H1 (cell line): Measurements from ENCODE around the gene FPGS.

ENCODE experiments used
- EP300 ChIP-seq, 2 experiments: IDR thresholded peaks; 1 replicate in 1 of 2; 2 replicates in 1 of 2; pipeline ENCODE4 v1.6.1; 2011 to 2012; ENCODE audit warnings: low read depth in 2 of 2, low read length in 2 of 2, mild to moderate bottlenecking in 2 of 2, borderline replicate concordance in 1 of 2, inconsistent platforms in 1 of 2, moderate library complexity in 1 of 2
- EZH2 ChIP-seq: fragments of 200-600 bp; sonication (generic); IDR thresholded peaks from 2 replicates; pipeline ENCODE4 v1.7.1; 2012; ENCODE audit warnings: low read depth, mild to moderate bottlenecking, moderate library complexity, low read length, inconsistent platforms; ENCODE audit not compliant: severe bottlenecking
- NRF1 ChIP-seq: IDR thresholded peaks from 2 replicates; pipeline ENCODE4 v1.6.1; 2011; ENCODE audit warnings: mild to moderate bottlenecking, low read depth, low read length, improper control_type of control experiment
- PHF8 ChIP-seq: fragments of 200-600 bp; sonication (generic); conservative IDR thresholded peaks from 2 replicates; pipeline ENCODE4 v1.7.1; 2012; ENCODE audit warnings: low read depth, mild to moderate bottlenecking, inconsistent platforms, low read length, moderate library complexity
- POLR2A ChIP-seq, 2 experiments: IDR thresholded peaks; 1 replicate in 1 of 2; 2 replicates in 1 of 2; pipeline ENCODE4 v1.6.1; 2011; ENCODE audit warnings: low read depth in 2 of 2, low read length in 2 of 2, mild to moderate bottlenecking in 2 of 2; ENCODE audit errors: control extremely low read depth in 1 of 2
- POLR2AphosphoS5 ChIP-seq: IDR thresholded peaks from 2 replicates; pipeline ENCODE4 v1.6.1; 2011; ENCODE audit warnings: low read depth, low read length
- RNF2 ChIP-seq: fragments of 200-900, 300-1000 bp; sonication (generic); IDR thresholded peaks from 2 replicates; pipeline ENCODE4 v1.7.1; 2016; ENCODE audit warnings: borderline replicate concordance, low read depth, mild to moderate bottlenecking, antibody characterized with exemption, low read length; ENCODE audit not compliant: poor library complexity, severe bottlenecking; ENCODE audit errors: missing control alignments
- SP2 ChIP-seq: IDR thresholded peaks from 2 replicates; pipeline ENCODE4 v1.6.1; 2012; ENCODE audit warnings: mild to moderate bottlenecking, low read length, inconsistent platforms
- YY1 ChIP-seq: IDR thresholded peaks from 2 replicates; pipeline ENCODE4 v1.6.1; 2011; ENCODE audit warnings: low read depth, mild to moderate bottlenecking, low read length
- ZNF274 ChIP-seq: IDR thresholded peaks from 2 replicates; pipeline ENCODE4 v1.7.0; 2012; ENCODE audit warnings: low read length, borderline replicate concordance; ENCODE audit errors: extremely low read depth
- TF ChIP-seq, protein P1 (sequence below), 3 experiments: IDR thresholded peaks; 1 replicate in 2 of 3; 2 replicates in 1 of 3; pipeline versions ENCODE4 v1.5.1 to v1.6.1; 2011; ENCODE audit warnings: low read length in 3 of 3, mild to moderate bottlenecking in 3 of 3, inconsistent platforms in 2 of 3, low read depth in 1 of 3, moderate library complexity in 1 of 3; ENCODE audit not compliant: insufficient read depth in 1 of 3; ENCODE audit errors: control extremely low read depth in 1 of 3
- TF ChIP-seq, protein P2 (sequence below): IDR thresholded peaks from 2 replicates; pipeline ENCODE4 v1.6.1; 2011; ENCODE audit warnings: low read depth, mild to moderate bottlenecking, low read length; ENCODE audit not compliant: insufficient read depth

DNA sequence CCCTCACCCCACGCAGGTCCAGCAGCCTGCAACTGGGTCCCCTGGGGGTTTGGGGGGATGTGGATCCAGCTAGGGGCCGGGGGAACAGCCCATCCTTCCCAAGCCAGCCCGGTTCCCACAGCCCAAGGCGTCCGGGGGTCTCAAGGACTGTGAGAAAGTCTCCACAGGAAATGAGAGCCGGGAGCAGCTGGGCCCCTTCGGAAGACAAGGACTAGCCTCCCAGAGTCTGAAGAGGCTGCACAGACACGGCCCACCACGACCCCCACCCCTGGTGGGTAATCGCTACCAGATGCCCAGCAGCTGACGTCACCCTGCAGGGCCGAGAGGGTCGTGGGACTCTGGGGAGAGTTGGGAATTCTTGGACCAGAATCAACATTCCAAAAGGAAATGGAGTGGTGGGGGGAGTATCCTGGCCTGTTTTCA lies 34.8 kb upstream of the FPGS start:
- TF ChIP-seq RNF2 (no peak), SP2 (no peak), POLR2A (IDR thresholded peaks at IDR 0.05; ENCODE audit: control extremely low read depth in 1 of 2, low read depth in 2 of 2, low read length in 2 of 2) (no peak), ZNF274 (no peak), PHF8 (no peak), EZH2 (no peak), EP300 (IDR thresholded peaks at IDR 0.05; ENCODE audit: borderline replicate concordance in 1 of 2, low read depth in 2 of 2, low read length in 2 of 2) (no peak), NRF1 (no peak), POLR2AphosphoS5 (no peak), YY1 (no peak)
- TF ChIP-seq, protein P1, sequence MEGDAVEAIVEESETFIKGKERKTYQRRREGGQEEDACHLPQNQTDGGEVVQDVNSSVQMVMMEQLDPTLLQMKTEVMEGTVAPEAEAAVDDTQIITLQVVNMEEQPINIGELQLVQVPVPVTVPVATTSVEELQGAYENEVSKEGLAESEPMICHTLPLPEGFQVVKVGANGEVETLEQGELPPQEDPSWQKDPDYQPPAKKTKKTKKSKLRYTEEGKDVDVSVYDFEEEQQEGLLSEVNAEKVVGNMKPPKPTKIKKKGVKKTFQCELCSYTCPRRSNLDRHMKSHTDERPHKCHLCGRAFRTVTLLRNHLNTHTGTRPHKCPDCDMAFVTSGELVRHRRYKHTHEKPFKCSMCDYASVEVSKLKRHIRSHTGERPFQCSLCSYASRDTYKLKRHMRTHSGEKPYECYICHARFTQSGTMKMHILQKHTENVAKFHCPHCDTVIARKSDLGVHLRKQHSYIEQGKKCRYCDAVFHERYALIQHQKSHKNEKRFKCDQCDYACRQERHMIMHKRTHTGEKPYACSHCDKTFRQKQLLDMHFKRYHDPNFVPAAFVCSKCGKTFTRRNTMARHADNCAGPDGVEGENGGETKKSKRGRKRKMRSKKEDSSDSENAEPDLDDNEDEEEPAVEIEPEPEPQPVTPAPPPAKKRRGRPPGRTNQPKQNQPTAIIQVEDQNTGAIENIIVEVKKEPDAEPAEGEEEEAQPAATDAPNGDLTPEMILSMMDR (IDR thresholded peaks at IDR 0.05; ENCODE audit: control extremely low read depth in 1 of 3, insufficient read depth in 1 of 3, low read depth in 1 of 3, low read length in 3 of 3): no peak
- TF ChIP-seq, protein P2, sequence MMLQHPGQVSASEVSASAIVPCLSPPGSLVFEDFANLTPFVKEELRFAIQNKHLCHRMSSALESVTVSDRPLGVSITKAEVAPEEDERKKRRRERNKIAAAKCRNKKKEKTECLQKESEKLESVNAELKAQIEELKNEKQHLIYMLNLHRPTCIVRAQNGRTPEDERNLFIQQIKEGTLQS: no peak
